ENCODE results near the gene GIPC3. TPM values are rescaled to one million over a fixed set of nuclear protein-coding genes. Genes with fewer than 3 reads are reported as not detected.

Gene GIPC3
- polyA plus RNA-seq, 2 of the 4 experiments (the other 2 are of a cell fraction): 0.05 to 0.12 TPM

GRCh38 chr19:3636506-3636905 is 51.2 kb downstream of the GIPC3 start:
- Histone ChIP-seq H3K27ac (no peak overlapping the region), H3K4me3 (no peak overlapping the region), H3K4me2 (no peak overlapping the region), H3K4me1 (no peaks in the 10 kb centered on the region), H3K9me3 (no peaks in the 10 kb centered on the region)
- WGBS (ENCODE audit: missing lambda C conversion rate): 89% methylated on average over 3 of the region's 20 CpGs
- no peak for TF ChIP-seq NFE2L2 (conservative IDR thresholded peaks at IDR 0.05; ENCODE audit: low read length)
- no peak for TF ChIP-seq HOXB13 (CRISPR knock-in tag; IDR thresholded peaks at IDR 0.05; ENCODE audit: low read depth)
- no peak for TF ChIP-seq TP53 (CRISPR knock-in tag; IDR thresholded peaks at IDR 0.05)
- no peak for TF ChIP-seq ZSCAN20 (CRISPR knock-in tag; IDR thresholded peaks at IDR 0.05)
- TF ChIP-seq PBX3 (IDR thresholded peaks at IDR 0.05): no peak
- TF ChIP-seq KDM5A (IDR thresholded peaks at IDR 0.05): no peak
- ChIA-PET CTCF (no interaction called here), POLR2A (no interaction called here)
- FAIRE-seq (no peak), ATAC-seq (no peak), DNase-seq (ENCODE audit: low read depth in 1 of 2, low spot score in 1 of 2) (no peak)

GRCh38 chr19:3636962-3637361 is 51.7 kb downstream of the GIPC3 start:
- ChIA-PET POLR2A (no interaction called here), CTCF (no interaction called here)
- Histone ChIP-seq H3K27ac (no peak overlapping the region), H3K4me3 (no peak overlapping the region), H3K4me1 (no peaks in the 10 kb centered on the region), H3K4me2 (no peak overlapping the region), H3K9me3 (no peaks in the 10 kb centered on the region)
- 90% methylated on average over 7 of the region's 20 CpGs for WGBS (ENCODE audit: missing lambda C conversion rate)
- TF ChIP-seq RARB (CRISPR knock-in tag; IDR thresholded peaks at IDR 0.05): no peak
- TF ChIP-seq ZSCAN20 (CRISPR knock-in tag; IDR thresholded peaks at IDR 0.05): no peak
- TF ChIP-seq MAX (IDR thresholded peaks at IDR 0.05): no peak
- TF ChIP-seq RAD21 (conservative IDR thresholded peaks at IDR 0.05 in 1 of 2, IDR thresholded peaks at IDR 0.05 in 1 of 2): no peak
- ATAC-seq: no peak
- no peak for DNase-seq (ENCODE audit: low read depth in 1 of 2, low spot score in 1 of 2)
- no peak for FAIRE-seq

GRCh38 chr19:3637621-3638020 is 52.3 kb downstream of the GIPC3 start:
- H3K9me3 ChIP-seq: no peaks in the 10 kb centered on the region
- no peak for FAIRE-seq
- H3K4me3 ChIP-seq: no peak overlapping the region
- no peak for DNase-seq (ENCODE audit: low read depth in 1 of 2, low spot score in 1 of 2)
- no peak overlapping the region for H3K4me2 ChIP-seq
- 93% methylated on average over 7 of the region's 23 CpGs for WGBS (ENCODE audit: missing lambda C conversion rate)
- ChIA-PET POLR2A (no interaction called here), CTCF (no interaction called here)
- no peak overlapping the region for H3K27ac ChIP-seq
- no peak for ATAC-seq
- H3K4me1 ChIP-seq: no peaks in the 10 kb centered on the region
- TF ChIP-seq CHD4 (IDR thresholded peaks at IDR 0.05; ENCODE audit: borderline replicate concordance) (no peak), CTCF (IDR thresholded peaks at IDR 0.05) (no peak), FOSB (CRISPR knock-in tag; IDR thresholded peaks at IDR 0.05) (no peak), PBX3 (IDR thresholded peaks at IDR 0.05) (no peak), HEYL (CRISPR knock-in tag; IDR thresholded peaks at IDR 0.05) (no peak)

- Histone ChIP-seq H3K9me3 (no peaks in the 10 kb centered on the region), H3K4me3 (no peak overlapping the region), H3K27ac (no peak overlapping the region), H3K4me1 (no peaks in the 10 kb centered on the region), H3K4me2 (no peak overlapping the region)
- TF ChIP-seq TFCP2L1 (CRISPR knock-in tag; IDR thresholded peaks at IDR 0.05) (no peak), FOXS1 (CRISPR knock-in tag; IDR thresholded peaks at IDR 0.05) (no peak), CHD2 (IDR thresholded peaks at IDR 0.05; ENCODE audit: low read length, partially characterized antibody) (no peak), PBX3 (IDR thresholded peaks at IDR 0.05) (no peak), EP300 (IDR thresholded peaks at IDR 0.05) (no peak), KDM5A (IDR thresholded peaks at IDR 0.05) (no peak)
- 93% methylated on average over 34 of the region's 55 CpGs for WGBS (ENCODE audit: missing lambda C conversion rate)
- FAIRE-seq (no peak), ATAC-seq (no peak), DNase-seq (ENCODE audit: low read depth in 1 of 2, low spot score in 1 of 2) (no peak)
- ChIA-PET CTCF (interaction anchor here (1.3 kb wide), 1 partner anchor 62 kb away, joined by 3 read pairs; the partner anchor contains the start of gene PIP5K1C), POLR2A (no interaction called here)
These were observed 53.2 kb downstream of the GIPC3 start for GRCh38 chr19:3638208-3639193.
